HepG2 (cell line): ENCODE measurements around the gene IVD. TPM values are rescaled to one million over a fixed set of nuclear protein-coding genes. Genes with fewer than 3 reads are reported as not detected.

ENCODE experiments used
- ATAC-seq: fragments of 200-7000 bp; cut with Tn5 transposase; 3 replicates; pipeline ENCODE4 v1.9.1; 2020; ENCODE audit warnings: mild to moderate bottlenecking, moderate library complexity
- BruUV-seq: library from RNA; stranded (reverse); fragments of 400-500 nt; replicated peaks from 2 replicates; lab custom pipeline; 2021; lab: Mats Ljungman, UMichigan
- CTCF ChIA-PET: fragments of 300-600 bp; formaldehyde crosslinking; extraction: SDS; loops from one replicate; lab custom pipeline; 2021; ENCODE audit warnings: low total read pairs, inconsistent platforms, low intra/inter-chr PET ratio; lab: Yijun Ruan, JAX
- POLR2A ChIA-PET: fragments of 350-600 bp; sonication (Branson Sonifier 250); formaldehyde crosslinking; loops from one replicate; lab custom pipeline; 2020; ENCODE audit warnings: antibody characterized with exemption, inconsistent platforms; lab: Yijun Ruan, JAX
- DNase-seq: peaks from one replicate; pipeline ENCODE4 v3.0.0-alpha.2; 2015; ENCODE audit warnings: low spot score
- FAIRE-seq: peaks from 3 replicates; lab custom pipeline; 2011; peaks lifted over from hg19 to GRCh38; lab: Jason Lieb, UNC
- H2AFZ ChIP-seq: one replicate; pipeline ENCODE4 v1.6.1; 2011; ENCODE audit warnings: low read length, inconsistent platforms
- H3K27ac ChIP-seq: fragments of 300-600 bp; 3 replicates; pipeline ENCODE4 v1.8.0; 2011; ENCODE audit warnings: mixed run types, mild to moderate bottlenecking, mixed read lengths, low read length, inconsistent platforms; ENCODE audit not compliant: insufficient read depth; ENCODE audit errors: extremely low read length
- H3K27me3 ChIP-seq, 2 experiments: fragments of 200-600 bp in 1 of 2; 2 replicates in 1 of 2; 3 replicates in 1 of 2; pipeline versions ENCODE4 v1.6.0 to v1.8.0; 2011; ENCODE audit warnings: low read length in 2 of 2, mild to moderate bottlenecking in 2 of 2, moderate library complexity in 2 of 2, inconsistent platforms in 1 of 2; ENCODE audit not compliant: insufficient read depth in 2 of 2, control insufficient read depth in 1 of 2
- H3K36me3 ChIP-seq, 2 experiments: fragments of 200-600 bp in 1 of 2; replicated peaks in 1 of 2; 2 replicates in 1 of 2; 3 replicates in 1 of 2; pipeline versions ENCODE4 v1.5.1 to v1.8.0; 2011; ENCODE audit warnings: low read length in 2 of 2, inconsistent platforms in 1 of 2; ENCODE audit not compliant: insufficient read depth in 2 of 2, control insufficient read depth in 1 of 2
- H3K4me1 ChIP-seq: 2 replicates; pipeline ENCODE4 v1.5.1; 2012; ENCODE audit warnings: low read length, inconsistent platforms; ENCODE audit not compliant: insufficient read depth
- H3K4me2 ChIP-seq: 2 replicates; pipeline ENCODE4 v1.6.0; 2011; ENCODE audit warnings: low read depth, low read length, inconsistent platforms
- H3K4me3 ChIP-seq, 3 experiments: fragments of 200-600 bp in 1 of 3; sonication (generic), shearing (Covaris generic) in 1 of 3; replicated peaks in 1 of 3; 2 replicates each; pipeline ENCODE4 v1.5.1; 2011 to 2016; ENCODE audit warnings: low read length in 3 of 3, inconsistent platforms in 2 of 3, low read depth in 2 of 3, mild to moderate bottlenecking in 2 of 3, control low read depth in 1 of 3, mixed read lengths in 1 of 3; ENCODE audit not compliant: insufficient read depth in 1 of 3
- H3K79me2 ChIP-seq: one replicate; pipeline ENCODE4 v1.6.1; 2011; ENCODE audit warnings: low read length, inconsistent platforms; ENCODE audit not compliant: insufficient read depth
- H3K9ac ChIP-seq: 2 replicates; pipeline ENCODE4 v1.6.0; 2011; ENCODE audit warnings: mild to moderate bottlenecking, low read depth, low read length, inconsistent platforms; ENCODE audit not compliant: insufficient read depth
- H3K9me3 ChIP-seq: 2 replicates; pipeline ENCODE4 v1.5.1; 2012; ENCODE audit warnings: mild to moderate bottlenecking, low read length
- H4K20me1 ChIP-seq: 2 replicates; pipeline ENCODE4 v1.6.0; 2011; ENCODE audit warnings: inconsistent platforms, mild to moderate bottlenecking, low read length, moderate library complexity; ENCODE audit not compliant: insufficient read depth
- CEBPZ ChIP-seq: IDR thresholded peaks from 2 replicates; pipeline ENCODE4 v1.6.1; 2012; ENCODE audit warnings: low read length, improper control_type of control experiment
- CREBL2 ChIP-seq: sonication (generic); formaldehyde crosslinking; IDR thresholded peaks from 2 replicates; pipeline ENCODE4 v1.8.1; 2023; ENCODE audit warnings: missing genetic modification reagents, mild to moderate bottlenecking, borderline replicate concordance
- HNRNPUL1 ChIP-seq: fragments of 200-400 bp; formaldehyde crosslinking; IDR thresholded peaks from 2 replicates; pipeline ENCODE4 v1.6.1; 2017; ENCODE audit warnings: low read depth, mild to moderate bottlenecking, low read length, moderate library complexity
- LBX2 ChIP-seq: sonication (generic); formaldehyde crosslinking; IDR thresholded peaks from 2 replicates; pipeline ENCODE4 v1.5.0; 2020; ENCODE audit warnings: missing genetic modification reagents, mild to moderate bottlenecking, borderline replicate concordance
- MTF2 ChIP-seq: sonication (generic); formaldehyde crosslinking; IDR thresholded peaks from 2 replicates; pipeline ENCODE4 v1.5.0; 2020; ENCODE audit warnings: missing genetic modification reagents, borderline replicate concordance
- SP5 ChIP-seq: IDR thresholded peaks from 2 replicates; pipeline ENCODE4 v1.6.1; 2016; ENCODE audit warnings: low read depth, borderline replicate concordance
- WGBS: methylation state at CpG from one replicate; pipeline ENCODE4 v1.1.6; 2017; ENCODE audit warnings: low lambda C conversion rate; 5-methylcytosine and 5-hydroxymethylcytosine counted together
- in situ Hi-C: cut with HindIII; loops from 2 replicates; pipeline ENCODE4 v1.10.0; 2017; ENCODE audit warnings: low pct_unique_long_range_greater_than_20kb; ENCODE audit not compliant: extremely low pct_ligation_motif_present
- intact Hi-C: fragments of 100-400 bp; cut with micrococcal nuclease; formaldehyde crosslinking; loops from one replicate; pipeline ENCODE4 v1.10.0; 2022; ENCODE audit not compliant: unreplicated experiment
- polyA plus RNA-seq, 8 experiments: library from polyadenylated mRNA; depleted of rRNA in 3 of 8; stranded (reverse) in 7 of 8; unstranded in 1 of 8; fragments of >200 nt; fragmentation: Illumina TruSeq in 4 of 8; extraction: Trizol in 4 of 8; gene quantifications; 2 replicates each; pipeline versions ENCODE4 v1.2.1 to v1.2.3, GENCODE V29; 2011 to 2016; ENCODE audit warnings: low read depth in 4 of 8, missing spikeins in 1 of 8, mixed read lengths in 1 of 8; ENCODE audit not compliant: insufficient read depth in 1 of 8
- total RNA-seq, 5 experiments: library from RNA; depleted of rRNA; stranded (reverse); fragments of >200 nt; fragmentation: Illumina TruSeq; extraction: Trizol; gene quantifications; 2 replicates each; pipeline ENCODE4 v1.2.3, GENCODE V29; 2016; ENCODE audit warnings: low read depth in 1 of 5

The IVD gene
- total and polyA plus RNA-seq, 2 of the 13 experiments (the other 11 are each of a cell fraction or from before 2014, with no cell fraction given): 48.0 to 53.9 TPM

GRCh38 chr15:40463886-40464545 is 58.4 kb downstream of the IVD start (continued):
- TF ChIP-seq LBX2 (CRISPR knock-in tag) (no peak), MTF2 (CRISPR knock-in tag) (no peak)

GRCh38 chr15:40464595-40465185 is 59.1 kb downstream of the IVD start:
- H3K27me3 ChIP-seq: no peaks in the 10 kb centered on the region
- H3K4me3 ChIP-seq: no peak overlapping the region
- 100% methylated on average over 3 of the region's 3 CpGs for WGBS
- BruUV-seq: no TSS peak
- ATAC-seq (no peak), FAIRE-seq (no peak)
- H4K20me1 ChIP-seq: no peaks in the 10 kb centered on the region
- POLR2A ChIA-PET: no interaction called here
- no peaks in the 10 kb centered on the region for H3K9me3 ChIP-seq
- peaks cover 2% of the 10 kb centered on the region; the same call in 1 of the 2 replicates for H3K4me1 ChIP-seq
- H2AFZ ChIP-seq: no peak overlapping the region
- intact Hi-C loops: no loop called here
- H3K27ac ChIP-seq: no peak overlapping the region
- H3K9ac ChIP-seq: no peak overlapping the region
- H3K79me2 ChIP-seq: peaks cover 2% of the 10 kb centered on the region
- no peak overlapping the region for H3K4me2 ChIP-seq
- peaks cover 21 to 42% of the 10 kb centered on the region in 2 experiments; a peak in 4 of 5 replicates for H3K36me3 ChIP-seq
- TF ChIP-seq SP5 (CRISPR knock-in tag) (no peak), CEBPZ (no peak), HNRNPUL1 (no peak), CREBL2 (no peak)
- TF ChIP-seq, all 625 proteins: peak for 0
- CTCF ChIA-PET: no interaction called here
- in situ Hi-C loops: no loop called here
- DNase-seq: no peak
